AG04450 (cell line): Measurements from ENCODE around the gene ZNF488. TPM values are rescaled to one million over a fixed set of nuclear protein-coding genes. Genes with fewer than 3 reads are reported as not detected.

ENCODE experiments used
- CTCF ChIA-PET: fragments of 300-600, 350-600 bp; formaldehyde crosslinking; extraction: SDS; loops from one replicate; lab custom pipeline; 2022; ENCODE audit warnings: antibody characterized with exemption, inconsistent platforms; lab: Charles Lee
- POLR2A ChIA-PET: fragments of 350-600 bp; formaldehyde crosslinking; extraction: SDS; loops from one replicate; lab custom pipeline; 2021; ENCODE audit warnings: antibody characterized with exemption, inconsistent platforms; lab: Yijun Ruan, JAX
- DNase-seq: peaks from one replicate; pipeline ENCODE4 v3.0.0-alpha.2; 2011; ENCODE audit warnings: low read depth, low spot score
- H3K27ac ChIP-seq: one replicate; pipeline ENCODE4 v1.5.1; 2012; ENCODE audit warnings: low read depth, low read length, control low read depth
- H3K27me3 ChIP-seq: one replicate; pipeline ENCODE4 v1.6.0; 2012; ENCODE audit warnings: low read length; ENCODE audit not compliant: control insufficient read depth, insufficient read depth
- H3K4me3 ChIP-seq: 2 replicates; pipeline ENCODE4 v1.5.1; 2011; ENCODE audit warnings: mild to moderate bottlenecking, low read depth, low read length, control low read depth
- H3K9me3 ChIP-seq: 2 replicates; pipeline ENCODE4 v1.5.1; 2012; ENCODE audit warnings: low read length; ENCODE audit not compliant: control insufficient read depth, insufficient read depth
- CTCF ChIP-seq: IDR thresholded peaks from 2 replicates; pipeline ENCODE4 v1.5.1; 2011; ENCODE audit warnings: low read depth, low read length, control low read depth, inconsistent platforms
- polyA plus RNA-seq: library from polyadenylated mRNA; depleted of rRNA; stranded (reverse); fragments of >200 nt; gene quantifications from 2 replicates; pipeline ENCODE4 v1.2.3, GENCODE V29; 2011; rRNA removed

ZNF488 gene
- polyA plus RNA-seq, 1 experiment, result 0.16 TPM

DNA sequence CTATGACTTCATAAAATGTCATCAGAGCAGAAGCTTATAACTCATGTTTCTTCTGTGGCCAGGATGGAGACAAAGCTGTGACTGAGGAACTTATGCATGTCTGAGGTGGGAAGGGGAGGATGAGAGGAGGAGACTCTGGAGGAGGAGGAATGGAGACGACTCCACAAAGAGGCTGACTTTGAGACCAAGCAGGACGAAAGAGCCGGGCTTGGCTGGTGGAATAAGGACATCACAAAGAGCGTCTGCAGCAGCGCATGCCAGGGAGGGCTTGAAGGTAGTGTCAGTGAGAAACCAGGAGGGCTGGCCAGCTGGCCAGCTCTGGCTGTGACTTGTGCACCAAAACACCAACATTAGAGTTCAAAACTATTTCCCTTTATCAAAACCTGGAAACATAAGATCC is 68.0 kb downstream of the ZNF488 start:
- H3K27ac ChIP-seq, result no peak overlapping the region
- POLR2A ChIA-PET, result no interaction called here
- H3K9me3 ChIP-seq, result no peaks in the 10 kb centered on the region
- DNase-seq, result no peak
- peaks cover 18% of the 10 kb centered on the region for H3K27me3 ChIP-seq
- no peak for TF ChIP-seq CTCF
- CTCF ChIA-PET, result interaction anchor here (0.8 kb wide), 1 partner anchor 269 kb away, joined by 3 read pairs; no protein-coding TSS in a partner anchor
- H3K4me3 ChIP-seq, result no peak overlapping the region

Other genes with a start within 250 kb of the ZNF488 start
- 0.09 and 0.14 TPM in 2 replicates for gene GDF10, start 84.1 kb downstream of the ZNF488 start, polyA plus RNA-seq
- gene GDF2, start 61.8 kb downstream of the ZNF488 start, polyA plus RNA-seq, result not detected in 2 replicates
- gene RBP3, start 35.9 kb downstream of the ZNF488 start, polyA plus RNA-seq, result not detected in 2 replicates
- gene ANXA8, start 99.8 kb upstream of the ZNF488 start, polyA plus RNA-seq, result 0.20 and 0.42 TPM in 2 replicates
- not detected in 2 replicates for gene FAM25G, start 107.4 kb upstream of the ZNF488 start, polyA plus RNA-seq
- 3.1 and 3.6 TPM in 2 replicates for gene AGAP9, start 139.3 kb upstream of the ZNF488 start, polyA plus RNA-seq